M059J (cell line): ENCODE data around the gene PPP1R2. TPM values are rescaled to one million over a fixed set of nuclear protein-coding genes. Genes with fewer than 3 reads are reported as not detected.

Experiments used
- DNase-seq: peaks from one replicate; pipeline ENCODE4 v3.0.0-alpha.2; 2012; ENCODE audit warnings: low read depth
- total RNA-seq: library from RNA; depleted of rRNA; stranded (reverse); fragments of >200 nt; shearing (Covaris generic); gene quantifications from 2 replicates; pipeline ENCODE4 v1.2.3, GENCODE V29; 2014

PPP1R2 gene
- total RNA-seq, 1 experiment from 2014 or later: 96.3 TPM

DNA sequence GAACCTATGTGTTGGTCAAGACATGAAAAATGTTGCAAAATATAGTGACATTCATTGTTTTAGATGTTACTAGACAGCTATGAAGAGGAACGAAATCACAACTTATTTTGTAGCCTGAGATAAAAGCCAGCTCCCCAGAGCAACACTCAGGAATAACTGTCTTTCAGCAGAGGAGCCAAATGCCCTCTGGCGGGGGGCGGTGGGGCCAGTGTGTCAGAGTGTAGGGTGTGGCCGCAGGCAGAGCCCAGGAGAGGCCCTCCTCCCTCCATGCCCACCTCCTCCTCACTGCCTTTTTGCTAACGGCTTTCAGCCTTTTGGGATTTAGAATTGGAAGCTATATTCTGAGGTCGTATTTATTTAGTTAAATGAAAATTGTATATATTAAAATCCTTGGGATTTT is 23.7 kb upstream of the PPP1R2 start:
- peak; percentile 45 for DNase-seq

DNA sequence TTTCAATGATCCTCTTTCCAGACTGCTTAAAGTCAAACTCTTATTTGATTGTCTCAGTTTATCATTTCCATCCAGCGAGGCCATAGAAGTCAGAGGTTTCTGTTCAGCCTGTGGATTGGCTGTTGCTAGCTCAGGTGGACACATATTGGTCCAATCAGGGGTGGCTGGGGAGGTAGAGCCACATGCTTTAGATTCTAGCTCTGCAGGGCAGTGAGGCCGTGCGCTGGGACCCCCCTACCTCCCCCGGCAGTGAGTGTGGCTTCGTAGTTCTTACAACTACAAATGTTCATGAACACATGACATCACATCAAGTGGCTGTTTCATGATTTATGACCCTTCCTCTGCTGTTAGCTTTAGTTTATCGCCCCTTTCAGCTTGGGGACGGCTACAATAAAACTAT is 22.6 kb upstream of the PPP1R2 start:
- no peak for DNase-seq

DNA sequence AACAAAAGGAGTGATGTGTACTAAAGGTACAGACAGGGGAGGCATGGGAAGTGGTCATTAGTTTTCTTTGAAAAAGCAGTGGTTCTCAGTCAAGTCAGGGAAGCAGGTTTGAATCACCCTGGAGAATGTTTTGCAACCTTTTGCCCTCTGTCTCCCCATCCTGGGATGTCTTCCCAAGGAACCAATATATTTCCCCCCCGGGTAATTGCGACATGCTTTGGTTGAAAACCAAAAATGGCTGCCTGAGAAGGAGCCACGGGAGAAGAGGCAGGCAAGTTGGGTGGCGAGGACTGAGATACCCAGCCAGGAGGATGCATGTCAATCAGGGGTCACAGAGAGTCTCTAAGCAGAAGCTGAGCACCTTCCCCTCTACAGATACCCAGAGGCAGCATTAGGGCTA is 20.2 kb upstream of the PPP1R2 start:
- DNase-seq: no peak

DNA sequence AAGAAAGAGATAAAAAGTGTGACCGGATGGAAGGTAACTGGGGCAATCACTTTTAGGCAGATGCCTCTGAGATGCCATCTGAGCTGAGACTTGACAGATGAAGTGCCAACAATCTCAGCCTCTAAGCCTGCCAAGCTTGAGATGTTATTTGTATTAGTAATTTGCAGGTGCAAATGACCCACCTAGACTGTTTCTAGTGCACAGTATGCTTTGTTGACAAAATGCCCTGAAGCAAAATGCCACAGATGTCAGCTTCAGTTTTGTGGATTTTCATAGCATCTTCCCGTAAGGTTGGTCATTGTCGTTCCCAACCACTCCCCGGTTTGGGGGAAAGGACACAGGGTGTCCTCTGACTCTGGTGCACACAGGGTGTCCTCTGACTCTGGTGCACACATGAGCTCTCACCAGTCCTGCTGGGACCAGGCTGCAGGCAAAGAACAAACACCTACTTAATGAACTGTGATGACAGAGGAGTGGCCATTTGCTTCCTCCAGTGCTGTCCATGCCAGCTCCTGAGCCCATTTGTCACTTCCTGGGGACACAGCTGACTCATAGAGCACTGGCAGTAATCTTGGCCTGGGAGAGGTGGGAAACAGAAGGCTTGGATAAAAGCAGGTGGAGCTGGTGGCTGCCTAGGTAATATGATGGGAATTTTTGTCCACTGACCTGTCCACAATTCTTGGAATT is 16.7 kb upstream of the PPP1R2 start:
- DNase-seq: peak; percentile 47

DNA sequence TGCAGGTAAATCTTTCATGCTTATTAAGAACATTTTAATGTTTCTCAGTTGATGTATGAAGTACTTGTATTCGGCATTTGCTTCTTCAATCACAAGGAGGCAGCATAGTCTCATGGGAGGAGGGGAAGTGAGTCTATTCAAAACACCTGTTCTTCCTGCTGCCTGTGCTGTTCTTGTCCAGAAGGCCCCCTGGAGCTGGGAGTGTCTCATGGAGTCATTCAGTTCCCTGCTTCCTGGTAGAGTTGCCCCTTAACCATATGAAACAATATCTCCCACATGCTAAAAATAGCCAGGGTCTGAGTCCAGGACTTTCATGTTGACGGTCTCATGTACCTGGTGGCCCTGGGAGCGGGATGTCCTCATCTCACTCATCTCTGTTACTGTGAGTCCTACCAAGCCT is 15.5 kb upstream of the PPP1R2 start:
- peak; percentile 31 for DNase-seq

DNA sequence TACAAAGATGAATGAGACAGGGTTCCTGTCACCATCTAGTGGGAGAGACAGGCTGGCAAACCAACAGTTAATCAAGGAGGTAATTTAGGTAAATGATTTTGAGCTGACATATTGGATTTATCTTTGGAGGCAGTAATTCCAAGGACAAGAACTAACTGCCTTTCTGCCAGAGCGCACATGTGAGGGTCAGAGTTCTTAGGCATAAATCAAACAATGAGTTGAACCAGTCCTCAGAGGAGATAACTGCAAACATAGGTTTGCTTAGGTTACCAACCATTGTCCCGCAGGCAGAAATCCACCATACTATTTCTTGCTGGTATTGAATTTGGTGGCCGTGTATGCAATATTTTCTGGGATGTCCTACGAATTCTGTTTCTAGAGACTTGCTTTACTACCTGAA is 14.2 kb upstream of the PPP1R2 start:
- DNase-seq: no peak

DNA sequence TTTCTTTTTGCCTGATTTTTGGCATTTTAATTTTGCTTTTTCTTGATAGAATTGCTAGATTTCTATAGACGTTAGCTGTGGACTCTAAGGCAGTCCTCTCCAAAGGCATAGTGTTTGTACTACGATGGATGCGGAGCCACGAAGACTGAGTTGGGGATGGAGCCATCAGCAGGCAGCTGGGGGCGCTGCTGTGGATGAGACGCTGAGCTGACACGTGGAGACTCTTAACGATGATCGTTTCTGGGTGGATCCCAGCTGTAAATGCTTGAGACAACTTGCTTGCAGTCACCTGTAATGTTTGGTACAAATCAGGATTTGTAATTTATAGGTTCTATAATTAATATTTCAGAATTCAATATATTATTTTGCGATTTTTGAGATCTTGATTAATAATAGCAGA is 13.3 kb upstream of the PPP1R2 start:
- no peak for DNase-seq

DNA sequence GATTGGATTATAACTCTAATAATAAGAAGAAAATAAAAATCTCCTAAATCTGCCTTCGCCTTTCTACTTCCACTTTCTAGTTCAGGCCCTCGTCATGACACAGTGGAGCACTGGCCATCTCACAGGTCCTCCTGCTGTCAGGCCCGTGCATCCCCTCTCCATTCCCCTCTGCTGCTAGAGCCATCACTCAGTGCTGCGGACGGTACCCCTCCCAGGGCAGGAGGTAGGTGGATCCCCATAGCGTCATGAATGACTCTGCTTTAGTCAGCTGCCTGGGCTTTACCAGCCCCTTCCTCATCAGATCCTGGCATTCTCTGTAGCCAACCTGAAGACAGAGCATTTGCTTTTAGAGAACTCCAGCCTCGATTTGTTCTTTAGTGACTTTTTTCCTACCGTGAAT is 12.0 kb upstream of the PPP1R2 start:
- no peak for DNase-seq

DNA sequence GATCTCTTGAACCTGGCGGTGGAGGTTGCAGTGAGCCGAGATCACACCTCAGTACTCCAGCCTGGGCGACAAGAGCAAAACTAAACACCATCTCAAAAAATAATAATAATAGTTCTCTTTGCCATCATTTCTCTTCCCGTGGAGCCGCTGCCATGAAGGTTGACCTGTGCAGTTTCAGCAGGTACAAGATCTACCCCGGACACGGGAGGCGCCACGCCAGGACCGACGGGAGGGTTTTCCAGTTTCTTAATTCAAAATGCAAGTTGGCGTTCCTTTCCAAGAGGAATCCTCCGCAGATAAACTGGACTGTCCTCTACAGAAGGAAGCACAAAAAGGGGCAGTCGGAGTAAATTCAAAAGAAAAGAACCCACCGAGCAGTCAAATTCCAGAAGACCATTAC is 11.3 kb upstream of the PPP1R2 start:
- no peak for DNase-seq

DNA sequence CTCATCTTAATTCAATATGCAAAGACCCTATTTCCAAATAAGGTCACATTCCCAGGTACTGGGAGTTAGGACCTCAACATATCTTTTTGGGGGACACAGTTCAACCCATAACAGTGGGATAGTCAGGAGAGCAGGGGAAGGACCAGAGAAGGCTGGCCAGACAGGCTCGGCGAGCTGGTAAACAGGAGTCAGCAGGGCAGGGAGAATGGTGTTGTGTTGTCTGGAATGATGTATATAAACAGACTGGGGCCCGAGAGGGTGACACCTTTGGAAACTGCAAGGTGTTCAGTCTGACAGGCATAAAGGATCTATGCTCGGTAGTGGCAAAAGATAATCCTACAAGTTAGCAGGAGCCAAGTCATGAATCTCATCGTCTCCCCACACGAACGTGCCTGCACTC is 10.1 kb upstream of the PPP1R2 start:
- no peak for DNase-seq

DNA sequence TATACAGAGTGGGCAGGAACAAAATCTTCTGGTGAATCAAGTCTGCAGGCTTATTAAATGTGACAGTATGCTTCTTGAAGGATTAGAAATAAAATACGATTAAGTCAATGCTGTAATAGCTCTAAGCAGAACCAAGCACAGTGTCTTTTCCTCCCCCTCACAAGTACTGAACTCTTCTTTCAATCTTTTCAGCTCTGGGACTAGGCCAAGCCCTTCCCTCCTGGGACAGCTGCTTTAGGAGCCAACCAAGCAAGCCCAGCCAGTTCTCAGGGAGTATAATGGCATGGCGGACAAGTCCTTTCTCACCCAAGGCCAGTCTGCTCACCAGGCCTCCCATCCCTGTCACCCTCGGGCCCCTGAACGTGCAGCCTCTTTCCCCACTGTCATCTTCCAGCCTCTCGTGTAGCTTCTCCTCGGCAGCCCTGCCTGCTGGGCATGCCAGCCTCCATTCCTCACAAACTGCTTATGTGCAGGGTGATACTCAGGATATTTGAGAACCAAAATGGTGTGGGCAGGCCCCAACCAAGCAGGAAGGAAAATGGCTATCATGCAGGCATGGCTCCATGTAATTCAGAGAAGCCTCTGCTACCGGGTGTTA is 8.4 kb upstream of the PPP1R2 start:
- DNase-seq: no peak

DNA sequence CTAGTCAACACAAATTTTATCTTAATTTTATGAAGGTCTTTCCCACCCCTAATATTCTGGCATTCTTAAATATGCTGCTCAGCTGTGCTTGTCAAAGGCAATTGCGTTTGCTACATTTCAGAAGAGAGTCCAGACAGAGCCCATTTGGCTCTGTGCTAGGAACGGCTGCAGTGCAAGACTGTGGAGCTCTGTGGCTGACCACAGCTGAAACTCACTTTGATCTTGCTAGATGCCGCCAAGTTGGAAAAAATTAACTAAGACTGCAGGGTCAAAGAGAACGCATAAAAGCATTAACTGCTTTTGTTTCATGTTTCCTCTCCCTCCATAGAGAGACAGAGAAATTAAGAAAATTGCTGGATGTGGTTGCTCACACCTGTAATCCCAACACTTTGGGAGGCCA is 7.6 kb upstream of the PPP1R2 start:
- no peak for DNase-seq

DNA sequence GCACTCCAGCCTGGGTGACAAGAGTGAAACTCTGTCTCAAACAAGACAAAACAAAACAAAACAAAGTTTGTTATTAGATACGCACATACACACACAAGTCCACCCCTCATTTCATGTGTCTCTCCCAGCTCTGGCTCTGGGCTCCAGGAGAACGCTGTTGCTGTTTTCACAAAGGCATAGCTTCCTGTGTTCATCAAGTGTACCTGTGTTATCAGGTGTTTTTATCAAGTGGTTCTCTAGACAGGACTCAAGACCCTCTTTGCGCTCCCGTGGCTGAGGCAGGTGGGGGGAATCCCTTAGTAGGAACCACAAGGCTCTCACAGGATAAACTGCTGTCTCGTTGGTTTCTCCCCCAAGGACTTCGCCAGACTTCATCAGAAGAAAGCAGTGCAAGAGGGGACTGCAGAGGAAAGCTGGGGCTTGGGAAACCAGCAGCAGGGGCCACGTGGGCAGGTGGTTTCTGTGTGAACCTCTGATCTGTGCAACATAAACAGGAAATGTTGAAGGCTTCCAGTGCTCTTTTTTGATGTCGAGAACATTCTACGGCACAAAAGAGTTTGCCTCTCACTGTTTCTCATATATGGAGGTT is 6.9 kb upstream of the PPP1R2 start:
- DNase-seq: no peak

DNA sequence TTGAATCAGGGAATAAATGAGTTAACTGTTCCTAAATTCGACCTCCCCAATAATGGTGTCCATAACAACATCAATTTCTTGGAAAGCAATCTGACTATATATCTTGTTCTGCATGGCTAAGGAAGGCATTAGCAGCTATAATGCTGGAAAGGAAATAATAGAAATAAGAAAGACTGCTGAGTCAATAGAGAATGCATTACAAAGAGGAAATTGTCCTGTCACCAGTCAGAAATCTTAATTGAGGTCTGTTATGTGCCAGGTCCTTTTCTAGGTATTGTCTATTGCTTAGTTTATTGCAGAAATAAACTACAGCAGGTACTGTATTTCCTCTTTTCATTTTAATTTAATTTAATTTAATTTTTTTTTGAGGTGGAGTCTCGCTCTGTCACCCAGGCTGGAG is 5.9 kb upstream of the PPP1R2 start:
- no peak for DNase-seq

DNA sequence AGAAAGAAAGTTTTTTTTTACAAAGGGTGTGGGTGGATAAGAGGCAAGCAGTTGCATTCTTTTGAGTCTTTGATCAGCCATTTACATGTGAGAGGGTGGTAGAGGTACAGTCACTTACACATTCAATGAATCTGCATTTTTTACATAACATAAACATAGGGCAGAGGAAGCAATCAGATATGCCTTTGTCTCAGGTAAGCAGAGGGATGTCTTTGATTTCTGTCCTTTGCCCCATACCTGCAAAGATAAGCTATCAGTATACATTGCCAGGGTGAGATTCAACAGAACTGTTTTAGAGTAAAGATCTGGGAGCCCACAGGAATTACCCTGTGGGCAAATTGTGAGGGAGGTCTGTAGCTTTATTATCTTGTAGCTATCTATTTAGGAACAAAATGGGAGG is 5.4 kb upstream of the PPP1R2 start:
- no peak for DNase-seq

DNA sequence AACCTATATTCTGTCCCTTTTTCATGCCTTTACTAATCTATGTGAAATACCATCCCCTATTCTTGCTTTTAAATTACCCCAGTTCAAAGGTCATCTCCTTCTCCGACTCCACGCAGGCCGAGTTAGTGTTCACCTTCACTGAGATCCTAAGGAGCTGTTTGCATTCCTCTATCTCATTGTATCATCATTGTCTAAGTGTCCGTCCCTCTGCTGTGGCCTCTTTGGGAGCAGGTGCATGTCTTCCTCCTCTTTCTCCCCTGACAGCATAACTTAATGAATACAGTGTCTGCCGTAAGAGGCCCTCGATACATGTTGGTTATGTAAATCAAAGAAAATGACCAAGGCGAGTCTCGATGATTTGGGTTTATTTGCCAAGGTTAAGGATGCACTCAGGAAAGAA is 4.9 kb upstream of the PPP1R2 start:
- no peak for DNase-seq

DNA sequence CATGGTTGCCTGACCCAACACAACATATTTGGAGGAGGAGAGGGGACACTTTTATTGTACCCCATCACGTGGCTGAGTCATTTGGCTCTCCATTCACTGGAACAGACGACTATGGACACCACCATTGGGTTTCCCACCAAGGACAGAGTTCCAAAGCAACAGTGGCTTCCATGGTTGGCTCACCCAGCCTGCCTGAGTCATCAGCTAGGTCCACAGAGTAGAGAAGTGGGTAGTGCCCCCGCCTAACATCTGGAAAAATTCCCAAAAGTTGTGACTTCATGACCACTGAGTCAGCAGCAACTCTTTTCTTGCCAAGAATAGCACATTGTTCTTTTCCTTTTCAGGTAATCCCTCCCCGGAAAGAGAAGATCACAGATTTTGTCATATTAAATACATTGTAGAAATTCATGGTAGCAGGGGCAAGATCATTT is 3.0 kb upstream of the PPP1R2 start:
- DNase-seq: peak; percentile 96

DNA sequence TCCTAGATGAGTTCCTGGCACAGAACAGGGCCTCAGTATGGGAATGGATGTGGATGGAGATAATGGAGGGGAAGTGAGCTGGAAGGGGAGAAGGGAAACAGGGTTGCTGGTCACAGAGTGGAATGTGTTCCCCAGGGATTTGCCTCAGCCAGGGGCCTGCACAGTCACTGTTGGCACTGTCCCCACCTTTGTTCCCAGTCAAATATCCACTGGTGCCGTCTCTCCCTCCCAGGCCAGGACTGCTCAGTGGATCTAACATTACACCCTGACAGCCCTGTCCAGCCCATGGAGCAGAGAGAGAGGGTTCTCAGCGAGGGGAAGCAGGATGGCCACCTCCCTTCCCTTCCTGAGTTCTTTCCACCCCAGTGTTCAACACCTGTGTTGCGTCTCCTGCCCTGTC is 1.5 kb upstream of the PPP1R2 start:
- no peak for DNase-seq

DNA sequence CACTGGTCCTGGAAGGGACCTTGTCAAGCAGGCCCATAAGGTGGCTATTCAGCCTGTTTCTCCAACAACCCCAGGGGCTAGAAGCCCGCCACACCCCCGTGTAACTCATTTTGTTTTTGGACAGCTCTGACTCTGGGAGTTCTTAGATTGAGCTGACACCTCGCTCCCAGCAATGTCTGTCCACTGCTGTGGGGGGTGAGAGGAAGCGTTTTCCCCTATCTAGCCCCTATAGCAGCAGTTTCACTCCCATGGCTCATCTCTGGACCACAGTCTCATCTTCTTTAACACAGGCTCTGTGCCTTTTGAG is 1.1 kb upstream of the PPP1R2 start:
- no peak for DNase-seq

DNA sequence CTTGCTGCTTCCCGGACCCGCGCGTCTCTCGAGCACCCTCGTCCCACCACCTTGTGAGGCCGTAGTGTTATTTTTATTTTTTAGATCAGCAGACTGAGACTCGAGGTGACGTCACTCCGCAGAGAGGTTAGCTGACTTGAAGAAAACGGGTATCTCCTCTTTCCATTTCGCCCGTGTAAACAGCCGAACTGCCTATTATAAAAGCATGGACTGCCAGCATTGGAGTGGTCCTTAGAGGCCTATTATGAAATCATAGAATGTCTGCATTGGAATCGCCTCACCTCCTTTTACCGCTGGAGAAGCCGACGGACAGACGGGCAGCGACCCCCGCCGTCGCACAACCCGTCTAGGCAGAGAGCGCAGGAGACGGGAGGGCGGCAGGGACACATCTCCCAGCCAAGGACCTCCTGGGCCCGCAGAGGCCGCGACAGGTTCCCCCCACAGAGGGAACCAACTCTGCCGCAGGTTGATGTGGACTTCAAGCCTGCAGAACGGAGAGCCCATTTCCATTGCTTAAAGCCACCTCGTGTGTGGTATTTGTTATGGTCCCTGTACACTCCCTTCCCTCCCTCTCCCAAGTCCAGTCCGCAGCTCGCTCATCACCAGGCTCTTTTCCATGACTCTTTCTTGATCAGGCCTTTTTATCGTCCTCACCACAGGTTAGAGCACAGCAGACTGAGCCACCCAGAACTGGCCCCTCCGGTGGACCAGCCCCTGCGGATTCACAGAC is 540 bp upstream of the PPP1R2 start:
- no peak for DNase-seq

DNA sequence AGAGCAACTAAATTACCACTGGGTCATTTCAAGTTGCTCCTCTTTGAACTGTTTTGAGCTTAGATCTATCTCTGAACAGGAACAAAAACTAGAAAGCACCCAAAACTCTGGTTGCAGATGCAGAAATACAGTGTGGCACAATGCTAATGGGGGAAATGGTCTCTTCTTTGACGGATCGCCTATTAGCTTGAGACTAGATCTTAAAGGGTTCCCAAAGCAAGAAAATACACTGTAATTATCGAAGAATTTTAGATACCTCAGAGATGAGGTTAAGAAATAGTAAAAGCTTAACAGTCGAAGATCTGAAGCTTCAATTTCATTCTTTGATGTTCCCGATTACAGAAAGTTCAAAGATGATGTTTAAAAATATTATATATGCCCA is 818 bp downstream of the PPP1R2 start:
- DNase-seq: peak; percentile 28

DNA sequence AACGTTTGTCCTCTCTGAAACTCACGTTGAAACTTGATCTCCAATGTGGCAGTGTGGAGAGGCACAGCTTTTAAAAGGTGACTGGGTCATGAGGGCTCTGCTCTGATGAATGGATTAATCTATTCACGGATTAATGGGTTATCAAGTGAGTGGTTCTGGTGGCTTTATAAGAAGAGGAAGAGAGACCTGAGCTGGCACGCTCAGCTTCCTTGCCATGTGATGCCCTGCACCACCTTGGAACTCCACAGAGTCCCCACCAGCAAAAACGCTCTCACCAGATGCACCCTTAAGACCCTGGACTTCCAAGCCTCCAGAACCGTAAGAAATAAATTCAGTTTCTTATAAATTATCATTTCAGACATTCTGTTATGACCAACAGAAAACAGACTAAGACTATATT is 2.6 kb downstream of the PPP1R2 start:
- no peak for DNase-seq

DNA sequence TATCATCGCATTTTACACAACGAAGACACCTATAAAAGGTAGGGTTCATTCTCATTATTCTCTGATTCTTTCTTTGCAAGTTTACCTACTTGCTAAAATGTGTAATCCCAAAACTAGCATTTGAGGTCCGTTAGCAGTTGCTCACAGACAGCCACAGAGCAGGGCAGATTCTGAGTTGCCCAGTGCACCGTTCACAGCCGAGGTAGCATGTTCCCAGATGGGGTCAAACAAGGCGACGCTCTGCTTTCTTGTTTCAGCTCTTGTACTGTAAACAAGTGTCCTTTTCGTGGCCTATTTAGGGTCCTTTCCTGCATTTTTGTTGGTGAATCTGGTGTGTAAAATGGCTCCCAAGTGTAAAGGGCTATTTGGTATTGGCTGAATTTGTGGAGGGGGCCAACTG is 3.1 kb downstream of the PPP1R2 start:
- no peak for DNase-seq
